ENCODE data around the gene METTL9. TPM values are rescaled to one million over a fixed set of nuclear protein-coding genes. Genes with fewer than 3 reads are reported as not detected.
"Not testable (repeated sequence)": the region's sequence is repeated elsewhere in the genome, so short reads cannot be mapped to it uniquely, and the experiment has no call there.

METTL9 gene
- total RNA-seq, 1 donor from 2014 or later: 91.9 TPM

DNA sequence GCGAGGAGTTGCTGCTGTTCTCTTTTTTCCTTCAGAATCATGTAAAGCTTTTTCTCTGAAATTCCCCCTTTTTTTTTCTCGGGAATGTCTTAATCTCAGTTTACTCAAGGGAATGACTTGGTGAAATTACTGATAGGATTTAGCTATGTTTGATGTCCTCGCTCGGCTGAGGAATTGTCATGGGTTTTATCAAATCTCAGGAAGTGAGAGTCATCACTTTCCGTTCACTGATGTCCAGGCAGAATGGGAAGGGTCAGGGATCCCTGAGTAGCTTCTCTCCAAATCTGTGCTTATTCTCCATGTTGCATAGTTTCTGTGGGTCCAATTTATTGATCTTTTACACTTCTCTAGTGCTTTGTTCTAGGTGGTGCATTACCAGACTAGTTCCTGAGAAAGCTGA is 46.7 kb downstream of the METTL9 start:
- Mint-ChIP-seq H3K4me1 (ENCODE audit: unreplicated experiment) (peaks cover 33% of the 10 kb centered on the region), H3K27me3 (ENCODE audit: unreplicated experiment) (no peaks in the 10 kb centered on the region), H3K9me3 (ENCODE audit: unreplicated experiment) (no peaks in the 10 kb centered on the region), H3K27ac (ENCODE audit: unreplicated experiment) (peak overlapping the region; percentile 85), H3K4me3 (ENCODE audit: unreplicated experiment) (no peak overlapping the region), H3K36me3 (ENCODE audit: unreplicated experiment) (peaks cover 2% of the 10 kb centered on the region)
- TF ChIP-seq, protein P1, sequence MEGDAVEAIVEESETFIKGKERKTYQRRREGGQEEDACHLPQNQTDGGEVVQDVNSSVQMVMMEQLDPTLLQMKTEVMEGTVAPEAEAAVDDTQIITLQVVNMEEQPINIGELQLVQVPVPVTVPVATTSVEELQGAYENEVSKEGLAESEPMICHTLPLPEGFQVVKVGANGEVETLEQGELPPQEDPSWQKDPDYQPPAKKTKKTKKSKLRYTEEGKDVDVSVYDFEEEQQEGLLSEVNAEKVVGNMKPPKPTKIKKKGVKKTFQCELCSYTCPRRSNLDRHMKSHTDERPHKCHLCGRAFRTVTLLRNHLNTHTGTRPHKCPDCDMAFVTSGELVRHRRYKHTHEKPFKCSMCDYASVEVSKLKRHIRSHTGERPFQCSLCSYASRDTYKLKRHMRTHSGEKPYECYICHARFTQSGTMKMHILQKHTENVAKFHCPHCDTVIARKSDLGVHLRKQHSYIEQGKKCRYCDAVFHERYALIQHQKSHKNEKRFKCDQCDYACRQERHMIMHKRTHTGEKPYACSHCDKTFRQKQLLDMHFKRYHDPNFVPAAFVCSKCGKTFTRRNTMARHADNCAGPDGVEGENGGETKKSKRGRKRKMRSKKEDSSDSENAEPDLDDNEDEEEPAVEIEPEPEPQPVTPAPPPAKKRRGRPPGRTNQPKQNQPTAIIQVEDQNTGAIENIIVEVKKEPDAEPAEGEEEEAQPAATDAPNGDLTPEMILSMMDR (IDR thresholded peaks at IDR 0.05): no peak
- DNase-seq (ENCODE audit: extremely low spot score, unreplicated experiment): no peak

GRCh38 chr16:21646721-21647561 is 47.6 kb downstream of the METTL9 start:
- Mint-ChIP-seq H3K4me1 (ENCODE audit: unreplicated experiment) (peaks cover 30% of the 10 kb centered on the region), H3K27me3 (ENCODE audit: unreplicated experiment) (no peaks in the 10 kb centered on the region), H3K36me3 (ENCODE audit: unreplicated experiment) (peaks cover 2% of the 10 kb centered on the region), H3K9me3 (ENCODE audit: unreplicated experiment) (no peaks in the 10 kb centered on the region), H3K27ac (ENCODE audit: unreplicated experiment) (peak overlapping the region; percentile 85), H3K4me3 (ENCODE audit: unreplicated experiment) (no peak overlapping the region)
- DNase-seq (ENCODE audit: extremely low spot score, unreplicated experiment): no peak
- TF ChIP-seq, protein P1 (IDR thresholded peaks at IDR 0.05): no peak

GRCh38 chr16:21647562-21648164 is 48.3 kb downstream of the METTL9 start:
- Mint-ChIP-seq H3K36me3 (ENCODE audit: unreplicated experiment) (peaks cover 2% of the 10 kb centered on the region), H3K27me3 (ENCODE audit: unreplicated experiment) (no peaks in the 10 kb centered on the region), H3K9me3 (ENCODE audit: unreplicated experiment) (no peaks in the 10 kb centered on the region), H3K4me1 (ENCODE audit: unreplicated experiment) (peaks cover 28% of the 10 kb centered on the region), H3K4me3 (ENCODE audit: unreplicated experiment) (no peak overlapping the region), H3K27ac (ENCODE audit: unreplicated experiment) (no peak overlapping the region)
- TF ChIP-seq, protein P1 (IDR thresholded peaks at IDR 0.05): no peak
- no peak for DNase-seq (ENCODE audit: extremely low spot score, unreplicated experiment)

GRCh38 chr16:21649826-21650406 is 50.5 kb downstream of the METTL9 start:
- not testable (repeated sequence) for H3K36me3 Mint-ChIP-seq (ENCODE audit: unreplicated experiment); H3K9me3 Mint-ChIP-seq (ENCODE audit: unreplicated experiment); H3K4me3 Mint-ChIP-seq (ENCODE audit: unreplicated experiment); H3K27ac Mint-ChIP-seq (ENCODE audit: unreplicated experiment); H3K27me3 Mint-ChIP-seq (ENCODE audit: unreplicated experiment); DNase-seq (ENCODE audit: extremely low spot score, unreplicated experiment)
- H3K4me1 Mint-ChIP-seq (ENCODE audit: unreplicated experiment): peaks cover 18% of the 10 kb centered on the region

- H3K27me3 Mint-ChIP-seq (ENCODE audit: unreplicated experiment): no peaks in the 10 kb centered on the region
- H3K9me3 Mint-ChIP-seq (ENCODE audit: unreplicated experiment): no peaks in the 10 kb centered on the region
- H3K27ac Mint-ChIP-seq (ENCODE audit: unreplicated experiment): no peak overlapping the region
- H3K4me3 Mint-ChIP-seq (ENCODE audit: unreplicated experiment): no peak overlapping the region
- TF ChIP-seq, protein P1 (IDR thresholded peaks at IDR 0.05): no peak
- peaks cover 6% of the 10 kb centered on the region for H3K36me3 Mint-ChIP-seq (ENCODE audit: unreplicated experiment)
- no peak for DNase-seq (ENCODE audit: extremely low spot score, unreplicated experiment)
- peaks cover 12% of the 10 kb centered on the region for H3K4me1 Mint-ChIP-seq (ENCODE audit: unreplicated experiment)
Measured at GRCh38 chr16:21650521-21650920, 51.1 kb downstream of the METTL9 start.

Measured in osteocyte (in vitro differentiated cells).